Fibroblast of mammary gland (primary cell): ENCODE data around the gene NOL4L.

Experiments
- DNase-seq: peaks from one replicate; pipeline ENCODE4 v3.0.0-alpha.2; 2010; ENCODE audit warnings: low read depth
- H3K4me3 ChIP-seq: 2 replicates; pipeline ENCODE4 v1.5.1; 2011; ENCODE audit warnings: low read depth, mild to moderate bottlenecking, low read length, moderate library complexity; ENCODE audit not compliant: control insufficient read depth
- TF ChIP-seq, protein P1 (sequence below): conservative IDR thresholded peaks from 2 replicates; pipeline ENCODE4 v1.5.1; 2011; ENCODE audit warnings: low read depth, low read length, inconsistent platforms; ENCODE audit not compliant: control insufficient read depth, insufficient read depth

The NOL4L gene

DNA sequence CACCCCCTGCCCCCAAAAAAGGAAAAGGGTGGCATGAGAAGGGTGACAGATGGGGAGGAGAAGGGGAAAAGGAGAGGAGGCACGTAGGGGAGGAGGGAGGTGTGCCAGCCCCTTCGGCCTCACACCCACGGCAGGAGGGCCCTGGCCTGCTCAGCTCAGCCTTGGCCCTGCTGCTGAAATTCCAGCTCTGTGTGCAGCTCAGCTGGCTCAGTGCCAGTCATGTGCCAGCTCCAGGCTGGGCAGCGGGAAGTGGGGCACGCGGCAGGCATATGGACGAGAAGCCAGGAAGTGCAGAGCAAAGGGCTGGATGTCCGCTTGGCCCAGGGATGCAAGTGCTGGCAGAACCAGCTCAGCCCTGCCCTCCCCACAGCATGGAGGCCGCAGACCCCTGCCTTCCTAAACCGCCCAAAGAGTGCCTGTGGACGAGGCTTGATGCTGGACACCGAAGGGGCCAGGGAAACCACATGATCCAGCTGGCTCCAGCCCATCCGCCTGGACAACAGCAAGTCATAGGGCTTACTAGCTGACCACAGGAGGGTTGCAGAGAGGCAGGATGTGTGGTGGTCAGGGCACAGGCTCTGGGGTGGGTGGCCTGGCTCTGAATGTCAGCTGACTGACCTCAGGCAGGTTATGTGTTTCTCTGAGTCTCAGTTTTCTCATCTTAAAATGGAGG is 60.2 kb downstream of the NOL4L start:
- TF ChIP-seq, protein P1, sequence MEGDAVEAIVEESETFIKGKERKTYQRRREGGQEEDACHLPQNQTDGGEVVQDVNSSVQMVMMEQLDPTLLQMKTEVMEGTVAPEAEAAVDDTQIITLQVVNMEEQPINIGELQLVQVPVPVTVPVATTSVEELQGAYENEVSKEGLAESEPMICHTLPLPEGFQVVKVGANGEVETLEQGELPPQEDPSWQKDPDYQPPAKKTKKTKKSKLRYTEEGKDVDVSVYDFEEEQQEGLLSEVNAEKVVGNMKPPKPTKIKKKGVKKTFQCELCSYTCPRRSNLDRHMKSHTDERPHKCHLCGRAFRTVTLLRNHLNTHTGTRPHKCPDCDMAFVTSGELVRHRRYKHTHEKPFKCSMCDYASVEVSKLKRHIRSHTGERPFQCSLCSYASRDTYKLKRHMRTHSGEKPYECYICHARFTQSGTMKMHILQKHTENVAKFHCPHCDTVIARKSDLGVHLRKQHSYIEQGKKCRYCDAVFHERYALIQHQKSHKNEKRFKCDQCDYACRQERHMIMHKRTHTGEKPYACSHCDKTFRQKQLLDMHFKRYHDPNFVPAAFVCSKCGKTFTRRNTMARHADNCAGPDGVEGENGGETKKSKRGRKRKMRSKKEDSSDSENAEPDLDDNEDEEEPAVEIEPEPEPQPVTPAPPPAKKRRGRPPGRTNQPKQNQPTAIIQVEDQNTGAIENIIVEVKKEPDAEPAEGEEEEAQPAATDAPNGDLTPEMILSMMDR = no peak
- DNase-seq = no peak
- no peak overlapping the region for H3K4me3 ChIP-seq

DNA sequence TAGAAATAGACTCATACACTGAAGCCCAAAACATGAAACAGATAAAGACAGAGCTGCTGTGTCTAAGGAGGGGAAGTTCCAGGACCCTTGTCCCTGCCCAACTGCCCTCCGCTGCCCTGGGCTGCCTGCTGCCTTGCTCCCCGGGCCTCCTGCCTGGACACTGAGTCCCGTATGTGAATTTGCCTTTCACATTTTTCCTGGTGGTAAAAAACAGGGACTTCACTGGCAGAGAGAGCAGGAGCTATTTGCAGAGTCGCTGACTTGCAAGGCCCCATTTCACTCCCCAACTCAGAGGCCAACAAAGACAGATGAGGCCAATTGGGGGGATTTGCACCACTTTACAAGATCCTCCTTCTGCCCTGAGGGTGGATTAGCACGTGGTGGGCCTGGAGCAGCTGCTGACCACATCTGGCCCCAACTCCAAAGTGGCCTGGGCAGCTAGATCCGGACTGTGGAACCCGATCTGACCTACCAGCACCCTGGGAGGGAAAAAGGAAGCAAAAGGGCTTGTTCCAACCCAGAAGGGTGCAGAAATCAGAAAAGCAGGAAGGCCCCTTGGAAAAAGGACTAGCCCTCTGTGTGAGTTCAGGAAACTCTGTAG is 61.4 kb downstream of the NOL4L start:
- TF ChIP-seq, protein P1 = no peak
- no peak for DNase-seq
- no peak overlapping the region for H3K4me3 ChIP-seq

DNA sequence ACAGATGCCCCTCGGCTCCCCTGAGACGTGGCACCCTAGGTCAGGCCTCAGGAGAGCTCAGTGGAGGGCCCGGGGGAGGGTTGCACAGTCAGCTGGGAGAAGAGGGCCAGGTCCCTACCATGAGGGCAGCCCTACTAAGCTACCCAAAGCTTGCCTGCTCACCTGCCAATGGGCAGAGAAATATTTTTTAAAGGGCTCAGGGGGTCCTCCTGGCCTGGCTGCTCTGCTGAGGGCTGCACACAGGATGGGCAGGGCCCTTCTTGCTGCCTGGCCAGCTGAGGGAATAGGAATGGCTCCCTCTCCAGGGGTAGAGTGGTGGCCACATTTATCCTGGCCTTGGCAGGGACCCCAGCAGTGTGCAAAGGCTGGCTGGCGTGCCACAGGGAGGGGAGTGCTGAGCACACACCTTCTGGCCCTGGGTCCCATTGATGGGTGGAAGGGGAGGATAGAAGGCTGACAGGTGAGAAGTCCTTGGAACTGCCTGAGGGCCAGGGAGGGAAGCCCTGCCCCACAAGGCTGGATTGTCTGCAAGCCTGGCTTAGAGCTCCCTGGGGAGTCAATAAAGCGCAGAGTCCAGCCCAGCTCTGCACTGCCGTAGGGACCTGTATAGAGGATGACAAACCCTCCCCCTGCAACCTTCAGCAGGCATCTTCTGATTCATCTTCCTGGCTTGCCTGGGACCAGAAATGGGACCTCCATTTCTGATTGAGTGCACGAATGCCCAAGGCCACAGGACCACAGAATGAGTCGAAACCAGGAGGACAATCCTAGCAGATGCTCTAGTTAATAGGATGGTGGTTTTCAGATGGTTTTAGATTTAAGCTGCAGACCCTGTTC is 62.1 kb downstream of the NOL4L start:
- TF ChIP-seq, protein P1 = no peak
- no peak for DNase-seq

DNA sequence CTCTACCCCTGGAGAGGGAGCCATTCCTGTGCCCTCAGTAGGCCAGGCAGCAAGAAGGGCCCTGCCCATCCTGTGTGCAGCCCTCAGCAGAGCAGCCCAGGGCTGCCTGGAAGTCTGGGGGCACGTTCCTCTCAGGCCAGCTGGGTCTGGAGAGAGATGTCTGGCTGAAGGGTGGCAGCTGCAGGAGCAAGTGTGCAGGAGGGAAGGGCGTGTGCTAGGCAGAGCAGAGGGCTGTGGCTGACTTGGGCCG is 62.7 kb downstream of the NOL4L start:
- TF ChIP-seq, protein P1 = no peak
- no peak overlapping the region for H3K4me3 ChIP-seq
- DNase-seq = no peak

More for the DNA sequence above, 62.1 kb downstream of the NOL4L start:
- no peak overlapping the region for H3K4me3 ChIP-seq

DNA sequence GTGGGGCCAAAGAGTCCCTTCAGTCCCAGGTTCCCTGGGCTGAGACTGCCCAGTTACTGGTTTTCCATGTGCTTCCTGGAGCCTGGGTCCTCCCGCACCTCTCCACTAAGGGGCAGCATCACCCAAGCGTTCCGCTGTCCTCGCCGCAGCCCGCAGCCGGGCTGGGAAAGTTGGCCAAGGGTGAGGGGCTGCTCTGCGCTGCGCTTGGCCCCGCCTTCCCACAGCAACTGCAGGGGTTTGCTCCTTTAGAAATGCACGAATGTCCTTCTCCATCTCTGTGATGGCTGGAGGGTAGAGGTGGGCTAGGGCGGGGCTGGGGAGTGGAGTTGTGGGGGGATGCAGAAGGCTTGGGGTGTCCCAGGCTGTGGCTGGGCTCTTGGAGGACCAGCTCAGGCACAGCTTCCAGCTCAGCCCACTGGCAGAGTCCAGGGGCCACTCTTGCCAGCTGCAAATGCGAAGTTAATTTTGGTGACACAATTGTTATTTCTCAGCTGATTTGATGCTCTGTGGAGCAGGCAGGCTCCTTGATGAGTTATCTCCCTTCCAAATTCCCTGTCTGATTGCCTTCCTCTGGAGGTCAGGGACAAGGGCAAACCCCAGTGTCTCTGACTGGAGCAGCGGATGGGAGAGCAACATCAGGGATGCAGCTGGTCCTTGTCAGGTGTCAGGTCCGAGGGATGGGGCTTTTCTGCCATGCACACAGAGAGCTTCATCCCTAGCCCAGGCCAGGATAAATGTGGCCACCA is 63.2 kb downstream of the NOL4L start:
- TF ChIP-seq, protein P1 = peak; percentile 74

DNA sequence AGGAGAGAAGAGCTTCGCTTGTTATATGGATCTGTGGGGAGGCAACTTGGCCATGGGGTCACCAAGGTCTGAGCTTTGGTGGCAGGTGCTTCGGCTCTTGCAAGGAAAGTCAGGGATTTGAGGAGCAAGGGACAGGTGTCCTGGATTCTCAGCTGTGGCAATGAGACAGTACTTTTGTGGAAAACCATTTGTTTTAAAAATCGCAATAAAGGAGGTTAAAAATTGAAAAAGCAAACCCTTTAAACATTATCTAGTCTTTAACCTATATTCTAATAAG is 64.3 kb downstream of the NOL4L start:
- H3K4me3 ChIP-seq = no peak overlapping the region
- TF ChIP-seq, protein P1 = no peak
- no peak for DNase-seq

More for the DNA sequence above, 63.2 kb downstream of the NOL4L start:
- no peak overlapping the region for H3K4me3 ChIP-seq
- DNase-seq = peak; percentile 42
